H9 (cell line): Measurements from ENCODE around the gene LDB3. TPM values are rescaled to one million over a fixed set of nuclear protein-coding genes. Genes with fewer than 3 reads are reported as not detected.

ENCODE experiments used
- DNase-seq: peaks from one replicate; pipeline ENCODE4 v3.0.0-alpha.2; 2017
- H2AFZ ChIP-seq: one replicate; pipeline ENCODE4 v1.6.1; 2013; ENCODE audit warnings: mild to moderate bottlenecking, low read length, control low read depth, moderate library complexity
- H2AK5ac ChIP-seq: 2 replicates; pipeline ENCODE4 v1.6.1; 2013; ENCODE audit warnings: low read length, control low read depth, mixed read lengths; ENCODE audit not compliant: insufficient read length
- H2BK120ac ChIP-seq: one replicate; pipeline ENCODE4 v1.6.1; 2013; ENCODE audit warnings: low read depth, mild to moderate bottlenecking, low read length, control low read depth, inconsistent platforms; ENCODE audit not compliant: poor library complexity, severe bottlenecking
- H2BK12ac ChIP-seq: 2 replicates; pipeline ENCODE4 v1.6.1; 2013; ENCODE audit warnings: low read length, control low read depth, mixed read lengths, low read depth; ENCODE audit not compliant: insufficient read length
- H2BK15ac ChIP-seq: 2 replicates; pipeline ENCODE4 v1.6.1; 2013; ENCODE audit warnings: low read depth, low read length, control low read depth
- H2BK20ac ChIP-seq: one replicate; pipeline ENCODE4 v1.6.1; 2013; ENCODE audit warnings: low read depth, mild to moderate bottlenecking, low read length, control low read depth, inconsistent platforms; ENCODE audit not compliant: poor library complexity, severe bottlenecking
- H2BK5ac ChIP-seq: 2 replicates; pipeline ENCODE4 v1.6.1; 2013; ENCODE audit warnings: low read length, control low read depth, mixed read lengths; ENCODE audit not compliant: insufficient read length
- H3K14ac ChIP-seq: 2 replicates; pipeline ENCODE4 v1.6.1; 2013; ENCODE audit warnings: low read length, control low read depth; ENCODE audit not compliant: insufficient read depth
- H3K18ac ChIP-seq: 2 replicates; pipeline ENCODE4 v1.6.1; 2013; ENCODE audit warnings: low read depth, mild to moderate bottlenecking, mixed read lengths, low read length, control low read depth; ENCODE audit not compliant: insufficient read length
- H3K23ac ChIP-seq: 2 replicates; pipeline ENCODE4 v1.6.1; 2013; ENCODE audit warnings: low read length, control low read depth, mixed read lengths, low read depth; ENCODE audit not compliant: insufficient read length
- H3K23me2 ChIP-seq: 2 replicates; pipeline ENCODE4 v1.6.1; 2013; ENCODE audit warnings: low read depth, mild to moderate bottlenecking, mixed read lengths, low read length, control low read depth; ENCODE audit not compliant: insufficient read length, poor library complexity, severe bottlenecking
- H3K27ac ChIP-seq: 2 replicates; pipeline ENCODE4 v1.5.1; 2013; ENCODE audit warnings: low read length, control low read depth, mixed read lengths, low read depth; ENCODE audit not compliant: insufficient read length
- H3K27me3 ChIP-seq: 2 replicates; pipeline ENCODE4 v1.6.1; 2013; ENCODE audit warnings: low read length, control low read depth, inconsistent platforms; ENCODE audit not compliant: insufficient read depth
- H3K4ac ChIP-seq: 2 replicates; pipeline ENCODE4 v1.6.1; 2013; ENCODE audit warnings: low read depth, mild to moderate bottlenecking, control low read depth, inconsistent platforms, low read length, moderate library complexity
- H3K4me1 ChIP-seq: 2 replicates; pipeline ENCODE4 v1.6.1; 2013; ENCODE audit warnings: low read length, control low read depth, inconsistent platforms; ENCODE audit not compliant: insufficient read depth
- H3K4me2 ChIP-seq: 2 replicates; pipeline ENCODE4 v1.6.1; 2013; ENCODE audit warnings: low read length, control low read depth, mixed read lengths; ENCODE audit not compliant: insufficient read length, insufficient read depth
- H3K56ac ChIP-seq: 2 replicates; pipeline ENCODE4 v1.6.1; 2013; ENCODE audit warnings: low read depth, mild to moderate bottlenecking, mixed read lengths, low read length, control low read depth; ENCODE audit not compliant: insufficient read length
- H3K79me1 ChIP-seq: 2 replicates; pipeline ENCODE4 v1.6.1; 2013; ENCODE audit warnings: low read depth, mild to moderate bottlenecking, moderate library complexity, low read length, control low read depth, inconsistent platforms; ENCODE audit not compliant: insufficient read depth, poor library complexity, severe bottlenecking
- H3K79me2 ChIP-seq: 2 replicates; pipeline ENCODE4 v1.6.1; 2013; ENCODE audit warnings: low read length, control low read depth, inconsistent platforms; ENCODE audit not compliant: insufficient read depth
- H3K9ac ChIP-seq: 2 replicates; pipeline ENCODE4 v1.6.1; 2013; ENCODE audit warnings: low read length, control low read depth, mixed read lengths; ENCODE audit not compliant: insufficient read length; ENCODE audit errors: extremely low read depth
- H3K9me3 ChIP-seq: one replicate; pipeline ENCODE4 v1.6.1; 2013; ENCODE audit warnings: low read depth, low read length, inconsistent platforms; ENCODE audit not compliant: control insufficient read depth
- H3T11ph ChIP-seq: one replicate; pipeline ENCODE4 v1.6.1; 2013; ENCODE audit warnings: mild to moderate bottlenecking, low read length, control low read depth, inconsistent platforms
- H4K20me1 ChIP-seq: one replicate; pipeline ENCODE4 v1.6.1; 2013; ENCODE audit not compliant: control insufficient read depth, insufficient read length, insufficient read depth
- H4K5ac ChIP-seq: 2 replicates; pipeline ENCODE4 v1.6.1; 2013; ENCODE audit warnings: low read depth, mild to moderate bottlenecking, mixed read lengths, low read length, control low read depth; ENCODE audit not compliant: insufficient read length
- H4K8ac ChIP-seq: replicated peaks from 2 replicates; pipeline ENCODE4 v1.6.1; 2013; ENCODE audit warnings: low read length, control low read depth, mixed read lengths, low read depth; ENCODE audit not compliant: insufficient read length
- H4K91ac ChIP-seq: 2 replicates; pipeline ENCODE4 v1.6.1; 2013; ENCODE audit warnings: low read depth, mild to moderate bottlenecking, moderate library complexity, mixed read lengths, low read length, control low read depth; ENCODE audit not compliant: insufficient read length
- H3K27ac Mint-ChIP-seq, 3 experiments: 2 replicates in 2 of 3; 3 replicates in 1 of 3; pipeline ENCODE4 v1.8.0; 2020 to 2021; ENCODE audit warnings: mixed read lengths in 3 of 3, mild to moderate bottlenecking in 1 of 3, moderate library complexity in 1 of 3
- H3K27me3 Mint-ChIP-seq: 2 replicates; pipeline ENCODE4 v1.8.0; 2021; ENCODE audit warnings: low read depth, mild to moderate bottlenecking, moderate library complexity, mixed read lengths
- H3K36me3 Mint-ChIP-seq, 3 experiments: 2 replicates in 2 of 3; 3 replicates in 1 of 3; pipeline ENCODE4 v1.8.0; 2020 to 2021; ENCODE audit warnings: low read depth in 3 of 3, mixed read lengths in 3 of 3; ENCODE audit not compliant: insufficient read depth in 1 of 3
- H3K4me1 Mint-ChIP-seq, 2 experiments: 2 replicates each; pipeline ENCODE4 v1.8.0; 2020; ENCODE audit warnings: mixed read lengths in 2 of 2
- H3K4me3 Mint-ChIP-seq, 2 experiments: 2 replicates in 1 of 2; 3 replicates in 1 of 2; pipeline ENCODE4 v1.8.0; 2020 to 2021; ENCODE audit warnings: mild to moderate bottlenecking in 2 of 2, mixed read lengths in 2 of 2, moderate library complexity in 1 of 2
- H3K9me3 Mint-ChIP-seq, 2 experiments: 2 replicates in 1 of 2; 3 replicates in 1 of 2; pipeline ENCODE4 v1.8.0; 2020; ENCODE audit warnings: mild to moderate bottlenecking in 2 of 2, mixed read lengths in 2 of 2, moderate library complexity in 1 of 2
- CTCF ChIP-seq: fragments of 200-600 bp; sonication (generic); conservative IDR thresholded peaks from 3 replicates; pipeline ENCODE4 v1.8.0; 2021; ENCODE audit warnings: antibody characterized with exemption, mild to moderate bottlenecking
- WGBS: extraction: QIAGEN DNeasy Blood & Tissue Kit; methylation state at CpG from one replicate; pipeline ENCODE4 v1.1.7; 2013; ENCODE audit warnings: missing lambda C conversion rate, low lambda C conversion rate, mixed read lengths; ENCODE audit not compliant: insufficient read length; ENCODE audit errors: extremely low coverage; 5-methylcytosine and 5-hydroxymethylcytosine counted together
- total RNA-seq: library from RNA; stranded (reverse); gene quantifications from 2 replicates; pipeline ENCODE4 v1.2.1, GENCODE V29; 2021

The LDB3 gene
- total RNA-seq, 1 experiment from 2014 or later, result 0.17 TPM

GRCh38 chr10:86685893-86686632 lies 17.8 kb downstream of the LDB3 start:
- Histone ChIP-seq H3K4me2 (no peak overlapping the region), H4K8ac (no peak overlapping the region), H3K56ac (no peak overlapping the region), H2BK12ac (no peak overlapping the region), H3K4ac (no peak overlapping the region), H2BK120ac (no peak overlapping the region), H4K20me1 (no peaks in the 10 kb centered on the region), H4K91ac (no peak overlapping the region), H4K5ac (no peak overlapping the region), H2AFZ (no peak overlapping the region), H3K9ac (no peak overlapping the region), H3K79me1 (no peaks in the 10 kb centered on the region), H2BK20ac (no peak overlapping the region), H3K14ac (no peak overlapping the region), H3K4me1 (no peaks in the 10 kb centered on the region; the same call in 1 of the 2 replicates), H3K23ac (no peak overlapping the region), H3K27ac (no peak overlapping the region), H3K79me2 (no peaks in the 10 kb centered on the region), H3K23me2 (no peaks in the 10 kb centered on the region), H3K9me3 (no peaks in the 10 kb centered on the region), H2AK5ac (no peak overlapping the region), H3K27me3 (no peaks in the 10 kb centered on the region), H3K18ac (no peak overlapping the region), H2BK5ac (no peak overlapping the region), H3T11ph (no peak overlapping the region), H2BK15ac (no peak overlapping the region)
- no peak overlapping the region for H3K4me3 Mint-ChIP-seq
- no CpG with 5 or more reads among the region's 13 CpGs for WGBS
- H3K27me3 Mint-ChIP-seq, result peaks cover 1% of the 10 kb centered on the region; the same call in 1 of the 2 replicates
- no peaks in the 10 kb centered on the region for H3K9me3 Mint-ChIP-seq
- H3K4me1 Mint-ChIP-seq, result peaks cover 31 to 43% of the 10 kb centered on the region in 2 experiments
- TF ChIP-seq CTCF, result no peak
- no peak for DNase-seq
- no peak overlapping the region for H3K27ac Mint-ChIP-seq
- H3K36me3 Mint-ChIP-seq, result no peaks in the 10 kb centered on the region
